OCI-LY1 (cell line): Measurements from ENCODE around the gene PRLR.

Source experiments
- CTCF ChIP-seq: fragments of 200-600 bp; sonication (generic), shearing (Covaris generic); IDR thresholded peaks from 2 replicates; pipeline ENCODE4 v1.5.1; 2017; ENCODE audit warnings: mild to moderate bottlenecking, antibody characterized with exemption, low read length, moderate library complexity, mixed read lengths
- EZH2 ChIP-seq: fragments of 200-600 bp; sonication (generic), shearing (Covaris generic); IDR thresholded peaks from 2 replicates; pipeline ENCODE4 v1.8.0; 2017; ENCODE audit warnings: borderline replicate concordance, mixed run types, mild to moderate bottlenecking, antibody characterized with exemption, low read length, moderate library complexity, mixed read lengths

- TF ChIP-seq CTCF, result no peak
- TF ChIP-seq EZH2, result no peak
Observed at GRCh38 chr5:35059251-35059650, 171.0 kb downstream of the PRLR start.
